DND-41 (cell line): ENCODE results near the gene XXYLT1.

Experiments used
- ATAC-seq: fragments of 200-7000 bp; cut with Tn5 transposase; 3 replicates; pipeline ENCODE4 v1.9.1; 2021; ENCODE audit warnings: low read depth; ENCODE audit not compliant: insufficient read depth
- DNase-seq: peaks from one replicate; pipeline ENCODE4 v3.0.0-alpha.2; 2020
- H2AFZ ChIP-seq: 2 replicates; pipeline ENCODE4 v1.6.0; 2012; ENCODE audit warnings: low read depth, low read length
- H3K27ac ChIP-seq: 2 replicates; pipeline ENCODE4 v1.5.1; 2012; ENCODE audit warnings: low read length, inconsistent platforms
- H3K27me3 ChIP-seq: fragments of 200-600 bp; sonication (generic); 2 replicates; pipeline ENCODE4 v1.6.0; 2012; ENCODE audit warnings: low read length, mild to moderate bottlenecking, inconsistent platforms; ENCODE audit not compliant: insufficient read depth, poor library complexity
- H3K36me3 ChIP-seq: 2 replicates; pipeline ENCODE4 v1.5.1; 2012; ENCODE audit warnings: low read length, inconsistent platforms; ENCODE audit not compliant: insufficient read depth
- H3K4me1 ChIP-seq: 2 replicates; pipeline ENCODE4 v1.5.1; 2012; ENCODE audit warnings: mild to moderate bottlenecking, low read length; ENCODE audit not compliant: insufficient read depth
- H3K4me2 ChIP-seq: 2 replicates; pipeline ENCODE4 v1.6.0; 2012; ENCODE audit warnings: mild to moderate bottlenecking, moderate library complexity, low read length, inconsistent platforms; ENCODE audit not compliant: insufficient read depth
- H3K4me3 ChIP-seq, 2 experiments: fragments of 200-600 bp in 1 of 2; shearing (Covaris generic) in 1 of 2; 2 replicates each; pipeline ENCODE4 v1.5.1; 2012 to 2016; ENCODE audit warnings: inconsistent platforms in 2 of 2, low read length in 2 of 2, mild to moderate bottlenecking in 2 of 2, low read depth in 1 of 2, moderate library complexity in 1 of 2
- H3K79me2 ChIP-seq: 2 replicates; pipeline ENCODE4 v1.6.0; 2012; ENCODE audit warnings: low read length, inconsistent platforms; ENCODE audit not compliant: insufficient read depth
- H3K9ac ChIP-seq: 2 replicates; pipeline ENCODE4 v1.6.0; 2012; ENCODE audit warnings: low read depth, mild to moderate bottlenecking, inconsistent platforms, low read length, moderate library complexity
- H3K9me3 ChIP-seq: 2 replicates; pipeline ENCODE4 v1.5.1; 2012; ENCODE audit warnings: low read length, moderate library complexity, mild to moderate bottlenecking, inconsistent platforms; ENCODE audit not compliant: insufficient read depth, severe bottlenecking
- H4K20me1 ChIP-seq: 2 replicates; pipeline ENCODE4 v1.6.0; 2012; ENCODE audit warnings: low read length; ENCODE audit not compliant: insufficient read depth
- EZH2 ChIP-seq: IDR thresholded peaks from 3 replicates; pipeline ENCODE4 v1.6.1; 2012; ENCODE audit warnings: borderline replicate concordance, low read depth, mild to moderate bottlenecking, moderate library complexity, low read length, inconsistent platforms; ENCODE audit not compliant: severe bottlenecking
- TF ChIP-seq, protein P1 (sequence below): IDR thresholded peaks from 2 replicates; pipeline ENCODE4 v1.5.1; 2012; ENCODE audit warnings: borderline replicate concordance, low read length, moderate library complexity, mild to moderate bottlenecking; ENCODE audit not compliant: poor library complexity, severe bottlenecking; ENCODE audit errors: extremely low read depth

XXYLT1 gene

DNA sequence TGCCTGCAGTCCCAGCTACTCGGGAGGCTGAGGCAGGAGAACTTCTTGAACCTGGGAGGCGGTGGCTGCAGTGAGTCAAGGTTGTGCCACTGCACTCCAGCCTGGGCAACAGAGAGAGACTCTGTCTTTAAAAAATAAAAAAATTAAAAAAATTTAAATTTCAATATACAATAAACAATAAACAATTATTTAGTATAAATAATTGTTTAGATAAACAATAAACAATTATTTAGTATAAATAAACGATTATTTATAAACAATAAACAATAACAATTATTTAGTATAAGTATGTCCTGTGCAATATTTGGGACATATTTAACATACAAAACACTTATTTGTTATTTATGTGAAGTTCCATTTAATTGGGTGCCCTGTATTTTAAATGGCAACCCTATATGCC lies 119.6 kb downstream of the XXYLT1 start:
- no peak overlapping the region for H3K9ac ChIP-seq
- H3K27ac ChIP-seq = no peak overlapping the region
- H3K4me1 ChIP-seq = no peaks in the 10 kb centered on the region

GRCh38 chr3:195150181-195151118 lies 120.5 kb downstream of the XXYLT1 start:
- no peaks in the 10 kb centered on the region; the same call in 1 of the 2 replicates for H3K36me3 ChIP-seq
- H2AFZ ChIP-seq = no peak overlapping the region
- H3K9ac ChIP-seq = no peak overlapping the region
- no peaks in the 10 kb centered on the region for H3K4me1 ChIP-seq
- no peak for DNase-seq
- H3K27me3 ChIP-seq = no peaks in the 10 kb centered on the region
- TF ChIP-seq, protein P1, sequence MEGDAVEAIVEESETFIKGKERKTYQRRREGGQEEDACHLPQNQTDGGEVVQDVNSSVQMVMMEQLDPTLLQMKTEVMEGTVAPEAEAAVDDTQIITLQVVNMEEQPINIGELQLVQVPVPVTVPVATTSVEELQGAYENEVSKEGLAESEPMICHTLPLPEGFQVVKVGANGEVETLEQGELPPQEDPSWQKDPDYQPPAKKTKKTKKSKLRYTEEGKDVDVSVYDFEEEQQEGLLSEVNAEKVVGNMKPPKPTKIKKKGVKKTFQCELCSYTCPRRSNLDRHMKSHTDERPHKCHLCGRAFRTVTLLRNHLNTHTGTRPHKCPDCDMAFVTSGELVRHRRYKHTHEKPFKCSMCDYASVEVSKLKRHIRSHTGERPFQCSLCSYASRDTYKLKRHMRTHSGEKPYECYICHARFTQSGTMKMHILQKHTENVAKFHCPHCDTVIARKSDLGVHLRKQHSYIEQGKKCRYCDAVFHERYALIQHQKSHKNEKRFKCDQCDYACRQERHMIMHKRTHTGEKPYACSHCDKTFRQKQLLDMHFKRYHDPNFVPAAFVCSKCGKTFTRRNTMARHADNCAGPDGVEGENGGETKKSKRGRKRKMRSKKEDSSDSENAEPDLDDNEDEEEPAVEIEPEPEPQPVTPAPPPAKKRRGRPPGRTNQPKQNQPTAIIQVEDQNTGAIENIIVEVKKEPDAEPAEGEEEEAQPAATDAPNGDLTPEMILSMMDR = no peak
- TF ChIP-seq EZH2 = no peak
- no peaks in the 10 kb centered on the region for H3K79me2 ChIP-seq
- H3K4me2 ChIP-seq = no peak overlapping the region
- ATAC-seq = no peak
- H4K20me1 ChIP-seq = peaks cover 12% of the 10 kb centered on the region; the same call in 1 of the 2 replicates
- no peaks in the 10 kb centered on the region for H3K9me3 ChIP-seq
- no peak overlapping the region for H3K27ac ChIP-seq
- H3K4me3 ChIP-seq = no peak overlapping the region

More for the DNA sequence above, 119.6 kb downstream of the XXYLT1 start:
- no peaks in the 10 kb centered on the region for H3K9me3 ChIP-seq
- no peak for TF ChIP-seq EZH2
- TF ChIP-seq, protein P1 = no peak
- H3K4me2 ChIP-seq = no peak overlapping the region
- no peaks in the 10 kb centered on the region for H3K27me3 ChIP-seq
- H3K36me3 ChIP-seq = no peaks in the 10 kb centered on the region; the same call in 1 of the 2 replicates
- H3K4me3 ChIP-seq = no peak overlapping the region
- no peak for DNase-seq
- no peak for ATAC-seq
- peaks cover 10% of the 10 kb centered on the region; the same call in 1 of the 2 replicates for H4K20me1 ChIP-seq
- no peaks in the 10 kb centered on the region for H3K79me2 ChIP-seq
- no peak overlapping the region for H2AFZ ChIP-seq

DNA sequence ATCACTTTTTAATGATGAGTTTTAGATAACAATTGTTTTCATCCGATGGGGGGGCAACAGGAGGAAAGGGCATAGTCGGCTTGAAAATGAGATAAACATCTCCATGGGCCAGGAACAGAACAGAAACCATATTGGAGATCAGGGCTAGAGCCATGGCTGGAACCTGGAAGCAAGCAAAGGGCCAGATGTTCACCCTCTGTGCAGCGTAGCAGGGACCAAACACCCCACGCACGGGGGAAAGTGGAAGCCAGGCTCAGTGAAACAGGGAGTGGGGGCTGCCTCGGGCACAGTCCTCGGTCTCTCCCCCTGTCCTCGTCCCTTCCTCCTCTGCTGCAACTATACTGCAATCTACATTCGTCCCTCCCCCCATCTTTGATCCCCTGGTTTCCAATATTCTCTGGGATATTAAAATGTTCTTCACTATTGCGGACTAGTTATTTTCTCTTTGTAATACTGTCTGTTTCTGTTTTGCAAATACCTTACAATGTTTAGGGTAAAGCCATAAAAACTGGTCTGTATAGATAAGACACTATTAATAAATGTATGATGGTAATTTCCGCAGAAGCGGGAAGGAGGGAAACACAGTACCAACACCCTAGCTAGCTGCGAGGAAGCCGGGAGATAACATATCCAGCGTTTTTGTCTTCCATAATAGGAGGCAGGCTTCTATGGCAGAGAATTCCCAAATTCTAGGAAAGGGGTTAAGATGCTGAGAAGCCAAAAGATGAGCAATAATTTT lies 121.5 kb downstream of the XXYLT1 start:
- H4K20me1 ChIP-seq = peaks cover 12% of the 10 kb centered on the region; the same call in 1 of the 2 replicates
- H3K9ac ChIP-seq = no peak overlapping the region
- no peak overlapping the region for H2AFZ ChIP-seq
- no peak for DNase-seq
- no peak overlapping the region for H3K27ac ChIP-seq
- no peaks in the 10 kb centered on the region for H3K27me3 ChIP-seq
- no peaks in the 10 kb centered on the region for H3K4me1 ChIP-seq
- no peak overlapping the region for H3K4me2 ChIP-seq
- H3K4me3 ChIP-seq = no peak overlapping the region
- H3K79me2 ChIP-seq = no peaks in the 10 kb centered on the region
- no peak for TF ChIP-seq EZH2
- TF ChIP-seq, protein P1 = no peak
- no peak for ATAC-seq
- no peaks in the 10 kb centered on the region; the same call in 1 of the 2 replicates for H3K36me3 ChIP-seq
- no peaks in the 10 kb centered on the region for H3K9me3 ChIP-seq
